Calu3 (cell line): Measurements from ENCODE around the gene RPS15. TPM values are rescaled to one million over a fixed set of nuclear protein-coding genes. Genes with fewer than 3 reads are reported as not detected.

Source experiments
- BruUV-seq: library from RNA; stranded (reverse); fragments of 400-500 nt; replicated peaks from 2 replicates; lab custom pipeline; 2021; lab: Mats Ljungman, UMichigan
- CTCF ChIA-PET: fragments of 300-600 bp; sonication (Branson Sonifier 250); formaldehyde crosslinking; loops from one replicate; lab custom pipeline; 2022; ENCODE audit warnings: antibody characterized with exemption; lab: Charles Lee
- DNase-seq: peaks from one replicate; pipeline ENCODE4 v3.0.0; 2022
- H3K27ac Mint-ChIP-seq: one replicate; pipeline ENCODE4 v1.8.0; 2022; ENCODE audit warnings: mixed read lengths; ENCODE audit not compliant: unreplicated experiment
- H3K27me3 Mint-ChIP-seq: one replicate; pipeline ENCODE4 v1.8.0; 2022; ENCODE audit warnings: mixed read lengths; ENCODE audit not compliant: unreplicated experiment
- H3K36me3 Mint-ChIP-seq: one replicate; pipeline ENCODE4 v1.8.0; 2022; ENCODE audit warnings: mild to moderate bottlenecking, moderate library complexity, mixed read lengths; ENCODE audit not compliant: insufficient read depth, unreplicated experiment
- H3K4me1 Mint-ChIP-seq: one replicate; pipeline ENCODE4 v1.8.0; 2022; ENCODE audit warnings: mild to moderate bottlenecking, low read depth, mixed read lengths; ENCODE audit not compliant: unreplicated experiment
- H3K4me3 Mint-ChIP-seq: one replicate; pipeline ENCODE4 v1.8.0; 2022; ENCODE audit warnings: mild to moderate bottlenecking, low read depth, moderate library complexity, mixed read lengths; ENCODE audit not compliant: unreplicated experiment
- H3K9me3 Mint-ChIP-seq: one replicate; pipeline ENCODE4 v1.8.0; 2022; ENCODE audit warnings: low read depth, mixed read lengths; ENCODE audit not compliant: unreplicated experiment
- intact Hi-C: fragments of 100-400 bp; cut with micrococcal nuclease; formaldehyde crosslinking; loops from one replicate; pipeline ENCODE4 v1.10.0; 2022; ENCODE audit not compliant: unreplicated experiment
- total RNA-seq: library from RNA; stranded (reverse); gene quantifications from 2 replicates; pipeline ENCODE4 v1.2.3, GENCODE V29; 2022
- TF ChIP-seq, protein P1 (sequence below): fragments of 200-600 bp; IDR thresholded peaks from one replicate; pipeline ENCODE4 v1.8.0; 2022; ENCODE audit warnings: antibody characterized with exemption; ENCODE audit not compliant: unreplicated experiment

The RPS15 gene
- total RNA-seq, 1 experiment from 2014 or later, result 628 TPM

DNA sequence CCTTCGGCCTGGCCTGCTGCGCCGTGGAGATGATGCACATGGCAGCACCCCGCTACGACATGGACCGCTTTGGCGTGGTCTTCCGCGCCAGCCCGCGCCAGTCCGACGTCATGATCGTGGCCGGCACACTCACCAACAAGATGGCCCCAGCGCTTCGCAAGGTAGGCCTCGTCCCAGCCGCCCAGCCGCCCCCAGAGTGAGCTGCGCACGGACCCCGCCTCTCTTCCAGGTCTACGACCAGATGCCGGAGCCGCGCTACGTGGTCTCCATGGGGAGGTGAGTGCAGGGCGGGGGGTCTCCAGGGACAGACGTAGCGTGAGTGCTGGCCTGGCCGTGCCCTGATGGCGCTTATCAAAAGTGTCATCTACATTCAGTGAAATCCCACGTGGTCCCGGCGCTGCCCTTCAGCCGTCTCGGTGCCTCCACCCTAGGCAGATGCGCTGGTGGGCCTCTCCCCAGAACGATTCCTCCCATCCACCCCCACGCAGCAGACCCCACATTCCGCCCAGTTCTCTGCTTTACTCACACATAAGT, 47.2 kb upstream of the RPS15 start:
- Mint-ChIP-seq H3K4me3 (no peak overlapping the region), H3K27me3 (no peaks in the 10 kb centered on the region), H3K9me3 (no peaks in the 10 kb centered on the region), H3K27ac (no peak overlapping the region), H3K4me1 (no peaks in the 10 kb centered on the region), H3K36me3 (peaks cover 13% of the 10 kb centered on the region)
- CTCF ChIA-PET, result no interaction called here
- DNase-seq, result no peak
- TF ChIP-seq, protein P1, sequence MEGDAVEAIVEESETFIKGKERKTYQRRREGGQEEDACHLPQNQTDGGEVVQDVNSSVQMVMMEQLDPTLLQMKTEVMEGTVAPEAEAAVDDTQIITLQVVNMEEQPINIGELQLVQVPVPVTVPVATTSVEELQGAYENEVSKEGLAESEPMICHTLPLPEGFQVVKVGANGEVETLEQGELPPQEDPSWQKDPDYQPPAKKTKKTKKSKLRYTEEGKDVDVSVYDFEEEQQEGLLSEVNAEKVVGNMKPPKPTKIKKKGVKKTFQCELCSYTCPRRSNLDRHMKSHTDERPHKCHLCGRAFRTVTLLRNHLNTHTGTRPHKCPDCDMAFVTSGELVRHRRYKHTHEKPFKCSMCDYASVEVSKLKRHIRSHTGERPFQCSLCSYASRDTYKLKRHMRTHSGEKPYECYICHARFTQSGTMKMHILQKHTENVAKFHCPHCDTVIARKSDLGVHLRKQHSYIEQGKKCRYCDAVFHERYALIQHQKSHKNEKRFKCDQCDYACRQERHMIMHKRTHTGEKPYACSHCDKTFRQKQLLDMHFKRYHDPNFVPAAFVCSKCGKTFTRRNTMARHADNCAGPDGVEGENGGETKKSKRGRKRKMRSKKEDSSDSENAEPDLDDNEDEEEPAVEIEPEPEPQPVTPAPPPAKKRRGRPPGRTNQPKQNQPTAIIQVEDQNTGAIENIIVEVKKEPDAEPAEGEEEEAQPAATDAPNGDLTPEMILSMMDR, result no peak
- BruUV-seq, result no TSS peak
- intact Hi-C loops, result no loop called here

DNA sequence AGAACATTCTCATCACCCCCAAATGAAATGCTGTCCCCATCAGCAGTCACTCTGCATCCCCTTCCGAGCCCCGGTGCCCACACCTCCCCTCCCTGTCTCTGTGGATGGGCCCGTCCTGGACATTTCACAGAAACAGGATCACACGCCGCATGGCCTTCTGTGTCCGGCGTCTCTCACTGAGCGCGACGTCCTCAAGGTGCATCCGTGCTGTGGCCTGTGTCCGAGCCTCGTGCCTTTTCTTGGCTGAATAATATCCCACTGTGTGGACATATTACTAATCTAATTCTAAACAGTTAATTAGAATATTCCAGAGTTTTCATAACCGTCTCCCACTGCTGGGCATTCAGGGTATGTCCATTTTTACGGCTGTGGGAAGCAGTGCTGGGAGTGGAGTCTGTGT, 45.8 kb upstream of the RPS15 start:
- intact Hi-C loops, result no loop called here
- H3K36me3 Mint-ChIP-seq, result peaks cover 24% of the 10 kb centered on the region
- no peak overlapping the region for H3K27ac Mint-ChIP-seq
- DNase-seq, result no peak
- no peaks in the 10 kb centered on the region for H3K27me3 Mint-ChIP-seq
- H3K4me1 Mint-ChIP-seq, result no peaks in the 10 kb centered on the region
- no TSS peak for BruUV-seq
- no peak overlapping the region for H3K4me3 Mint-ChIP-seq
- CTCF ChIA-PET, result no interaction called here
- H3K9me3 Mint-ChIP-seq, result no peaks in the 10 kb centered on the region
- TF ChIP-seq, protein P1, result no peak

DNA sequence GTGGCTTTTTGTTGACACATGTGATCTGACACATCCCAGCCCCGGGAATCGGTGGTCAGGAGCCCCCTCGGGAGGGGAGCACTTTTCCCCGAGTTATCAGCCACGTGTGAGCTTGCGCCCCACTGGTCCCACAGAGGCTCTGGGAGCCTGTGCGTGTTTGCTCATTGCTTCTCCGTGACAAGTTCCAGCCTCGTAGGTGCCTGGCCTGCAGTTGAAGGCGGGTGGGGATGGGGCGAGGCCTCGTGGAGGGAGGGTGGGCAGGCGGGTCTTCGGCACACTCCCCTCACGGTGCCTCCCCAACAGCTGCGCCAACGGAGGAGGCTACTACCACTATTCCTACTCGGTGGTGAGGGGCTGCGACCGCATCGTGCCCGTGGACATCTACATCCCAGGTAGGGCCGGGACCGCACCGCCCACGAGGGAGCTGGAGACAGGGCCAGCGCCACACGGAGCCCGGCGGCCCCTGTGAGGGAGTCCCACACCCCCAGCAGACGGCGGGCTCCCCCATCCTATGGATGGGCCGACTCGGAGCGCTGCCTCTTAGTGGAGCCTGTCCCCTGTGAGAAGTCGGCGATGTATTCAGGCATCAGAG, 45.2 kb upstream of the RPS15 start:
- Mint-ChIP-seq H3K4me3 (no peak overlapping the region), H3K27ac (no peak overlapping the region), H3K27me3 (no peaks in the 10 kb centered on the region), H3K36me3 (peaks cover 25% of the 10 kb centered on the region), H3K9me3 (no peaks in the 10 kb centered on the region), H3K4me1 (no peaks in the 10 kb centered on the region)
- intact Hi-C loops, result no loop called here
- DNase-seq, result no peak
- CTCF ChIA-PET, result no interaction called here
- BruUV-seq, result no TSS peak
- TF ChIP-seq, protein P1, result no peak

DNA sequence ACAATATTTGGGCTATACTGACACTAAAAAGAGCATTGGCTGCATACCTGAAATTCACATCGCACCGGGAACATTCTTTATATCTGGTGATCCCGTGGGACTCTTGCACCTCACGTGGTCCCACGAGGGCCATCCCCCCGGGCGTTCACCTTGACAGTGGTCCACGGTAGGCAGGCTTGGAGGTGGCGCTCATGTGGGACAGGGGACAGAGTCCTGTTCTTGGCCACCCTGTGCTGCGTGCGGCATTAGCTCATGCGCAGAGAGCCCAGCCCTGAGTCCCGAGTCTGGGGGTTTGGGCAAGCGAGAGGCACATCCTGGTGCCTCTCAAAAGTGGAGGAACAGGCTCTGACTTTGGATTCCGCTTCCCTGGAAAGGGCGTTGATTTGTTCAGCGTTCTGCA, 44.4 kb upstream of the RPS15 start:
- TF ChIP-seq, protein P1, result no peak
- DNase-seq, result no peak
- Mint-ChIP-seq H3K4me3 (no peak overlapping the region), H3K27me3 (no peaks in the 10 kb centered on the region), H3K27ac (no peak overlapping the region), H3K4me1 (no peaks in the 10 kb centered on the region), H3K36me3 (peaks cover 32% of the 10 kb centered on the region), H3K9me3 (no peaks in the 10 kb centered on the region)
- BruUV-seq, result no TSS peak
- intact Hi-C loops, result no loop called here
- CTCF ChIA-PET, result no interaction called here
